SIG-M5 treated with dmso at 0.1 percent for 504 hours (cell line): ENCODE measurements around the gene FAM240A.
"Not testable (repeated sequence)": the region's sequence is repeated elsewhere in the genome, so short reads cannot be mapped to it uniquely, and the experiment has no call there.

Experiments
- DNase-seq: peaks from one replicate; lab custom pipeline; 2025; ENCODE audit not compliant: unreplicated experiment; lab: John Stamatoyannopoulos, UW

Gene FAM240A

DNA sequence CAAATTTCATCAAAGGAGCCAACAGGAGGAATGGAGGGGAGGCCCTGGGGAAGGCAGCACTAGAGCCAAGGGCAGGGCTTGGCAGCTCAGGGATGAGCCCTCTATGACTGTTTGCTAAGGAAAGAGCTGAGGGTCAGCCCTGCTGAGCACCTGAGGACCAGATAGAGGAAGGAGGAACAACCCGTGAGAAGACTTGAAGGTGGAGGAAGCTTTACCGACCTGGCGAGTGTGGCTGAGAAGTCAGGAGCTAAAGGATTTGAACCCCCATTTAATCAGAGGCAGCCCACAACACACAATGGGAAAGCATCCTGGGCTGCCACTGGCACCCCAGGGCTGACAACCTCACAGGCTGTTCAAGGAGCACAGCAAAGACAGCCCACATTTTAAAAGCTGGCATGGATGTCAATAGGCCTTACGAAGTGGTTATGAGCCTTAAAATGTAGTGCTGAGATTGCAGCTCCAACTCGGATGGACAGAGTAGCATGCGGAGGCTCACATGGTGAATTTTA, 25.5 kb upstream of the FAM240A start:
- DNase-seq: no peak

GRCh38 chr3:46587268-46587667, 25.1 kb upstream of the FAM240A start:
- not testable (repeated sequence) for DNase-seq

GRCh38 chr3:46593274-46593862, 19.0 kb upstream of the FAM240A start:
- no peak for DNase-seq

GRCh38 chr3:46593979-46594378, 18.3 kb upstream of the FAM240A start:
- no peak for DNase-seq

DNA sequence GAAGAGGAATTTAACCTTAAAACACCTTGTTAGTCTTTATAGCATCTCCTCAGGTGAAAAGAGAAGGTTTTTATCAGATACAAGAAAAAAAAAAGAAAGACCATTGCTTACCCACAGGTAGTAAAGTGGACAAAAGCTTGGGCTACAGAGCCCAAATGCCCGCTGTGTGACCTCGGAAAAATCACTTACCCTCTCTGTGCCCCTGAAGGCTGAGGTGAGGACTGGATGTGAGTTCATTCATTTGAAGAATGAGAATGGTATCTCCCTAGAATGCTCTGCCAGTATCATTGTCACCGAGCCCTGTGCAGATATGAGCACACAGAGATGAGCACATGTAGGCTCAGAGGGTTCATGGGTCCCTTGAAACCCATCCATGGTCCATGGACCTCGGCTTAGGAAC, 17.6 kb upstream of the FAM240A start:
- no peak for DNase-seq

DNA sequence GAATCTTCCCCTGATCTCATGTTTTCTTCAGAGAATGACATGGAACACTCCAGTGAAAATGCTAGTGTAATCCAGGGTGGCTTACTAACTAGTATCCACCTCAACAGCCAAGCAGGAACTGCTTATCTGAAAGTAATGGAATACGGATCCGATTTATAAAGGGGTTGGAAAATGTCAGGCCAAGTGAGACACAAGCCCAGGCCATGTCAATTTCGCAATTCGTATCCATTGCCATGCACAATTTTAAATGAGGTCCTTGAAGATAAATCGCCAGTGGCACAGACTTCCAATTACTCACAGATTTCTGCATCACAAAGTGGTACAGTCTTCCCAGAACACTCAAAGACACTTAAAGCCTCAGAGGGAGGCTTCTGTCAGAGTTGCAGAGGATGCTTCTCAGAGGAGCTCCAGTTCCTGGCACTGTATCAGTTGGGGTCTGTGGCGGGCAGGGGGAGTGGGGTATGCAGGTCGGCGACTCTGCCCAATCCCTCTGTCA, 16.5 kb upstream of the FAM240A start:
- DNase-seq: no peak

DNA sequence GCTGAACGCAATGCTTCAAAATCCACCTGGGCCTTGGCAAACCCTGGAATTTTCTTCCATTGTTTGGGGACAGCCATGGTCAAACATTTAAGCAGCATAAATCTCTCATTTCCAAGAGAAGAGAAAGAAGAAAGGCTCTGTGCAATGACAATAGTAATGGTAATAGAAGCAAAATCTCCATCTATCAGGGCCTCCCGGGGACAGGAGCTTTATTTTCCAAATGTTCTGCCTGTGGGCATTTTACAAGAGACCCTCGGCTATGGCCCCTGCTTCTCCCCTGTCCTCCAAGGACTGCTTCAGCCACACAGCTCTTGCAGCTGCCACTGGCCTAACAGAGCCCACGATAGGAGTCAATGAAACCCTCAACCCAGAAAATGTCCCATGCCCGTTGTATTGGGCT, 12.7 kb upstream of the FAM240A start:
- no peak for DNase-seq

GRCh38 chr3:46603446-46604046, 8.8 kb upstream of the FAM240A start:
- DNase-seq: no peak

DNA sequence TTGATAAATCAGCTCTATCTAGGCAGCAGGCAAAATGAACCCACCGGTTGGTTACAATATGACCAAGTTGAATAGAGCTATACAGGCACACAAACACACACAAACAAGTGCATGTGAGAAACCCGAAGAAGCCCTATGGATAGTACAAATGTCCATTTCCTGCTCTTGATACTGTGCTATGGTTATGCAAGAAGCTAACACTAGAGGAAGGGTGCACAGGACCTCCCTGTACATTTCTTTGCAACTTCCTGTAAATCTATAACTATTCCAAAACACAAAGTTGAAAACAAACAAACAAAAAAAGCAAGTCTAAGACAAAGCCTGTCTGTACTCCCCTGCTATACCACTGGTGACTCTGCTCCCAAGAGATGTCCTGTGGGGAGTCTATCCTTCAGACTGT, 8.2 kb upstream of the FAM240A start:
- DNase-seq: no peak

- no peak for DNase-seq
Measured at GRCh38 chr3:46607603-46608028, 4.7 kb upstream of the FAM240A start.

GRCh38 chr3:46609212-46609721, 3.1 kb upstream of the FAM240A start:
- DNase-seq: no peak

DNA sequence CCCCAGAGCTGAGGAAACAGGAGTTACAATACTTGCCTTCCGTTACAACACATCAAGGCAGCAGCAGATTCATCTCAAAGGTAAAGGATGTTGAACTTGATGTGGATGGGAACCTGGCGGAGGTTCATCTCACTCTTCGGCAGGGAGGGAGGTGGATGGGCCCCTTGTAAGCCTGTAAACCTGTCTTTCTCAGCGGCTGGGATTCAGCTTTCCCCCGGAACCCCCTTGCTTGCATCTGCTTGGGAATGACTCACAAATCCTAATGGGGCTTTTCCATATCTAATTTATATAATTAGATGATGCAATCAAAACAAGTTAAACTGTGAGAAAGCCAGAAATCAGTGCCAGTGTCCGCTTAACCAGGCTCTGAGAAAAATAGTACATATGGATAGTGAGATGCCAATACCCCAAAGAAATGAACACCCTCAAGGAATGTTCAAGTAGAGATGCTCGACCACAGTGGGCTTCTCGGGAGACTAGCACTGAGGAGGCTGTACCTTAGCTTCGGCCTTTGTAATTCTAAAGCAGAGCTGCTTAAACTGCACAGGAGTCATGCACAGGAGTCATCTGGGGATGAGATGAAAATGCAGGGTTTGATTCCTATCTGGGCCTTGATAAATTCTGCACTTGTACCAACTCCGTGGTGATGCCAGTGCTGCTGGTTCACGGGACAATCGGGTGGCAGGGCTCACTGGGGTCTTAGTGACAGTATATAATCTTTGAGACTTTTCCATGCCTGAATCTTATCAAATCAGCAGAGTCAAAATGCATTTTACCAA, 2.2 kb upstream of the FAM240A start:
- no peak for DNase-seq

DNA sequence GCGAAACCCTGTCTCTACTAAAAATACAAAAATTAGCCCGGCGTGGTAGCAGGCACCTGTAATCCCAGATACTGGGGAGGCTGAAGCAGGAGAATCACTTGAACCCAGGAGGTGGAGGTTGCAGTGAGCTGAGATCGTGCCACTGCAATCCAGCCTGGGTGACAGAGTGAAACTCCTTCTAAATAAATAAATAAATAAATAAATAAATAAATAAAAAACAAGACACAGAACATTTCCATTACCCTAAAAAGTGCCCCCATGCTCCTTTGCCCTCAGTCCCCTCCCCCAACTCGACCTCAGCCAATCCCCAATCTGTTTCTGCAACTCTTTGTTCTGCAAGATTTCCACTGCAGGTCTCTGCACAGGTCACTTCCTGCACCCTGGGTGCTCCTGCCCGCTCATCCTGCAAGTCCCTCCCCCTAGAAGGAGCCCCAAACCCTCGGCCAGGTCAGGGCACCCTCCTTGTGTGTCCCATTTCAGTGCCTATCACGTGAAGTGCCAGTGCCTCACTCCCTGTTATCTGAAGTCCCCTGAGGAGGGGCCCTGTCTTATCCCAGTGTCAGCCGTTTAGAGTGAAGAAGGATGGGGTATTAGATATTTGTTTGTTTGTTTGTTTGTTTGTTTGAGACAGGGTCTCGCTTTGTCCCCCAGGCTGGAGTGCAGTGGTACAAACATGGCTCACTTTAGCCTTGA, 1.1 kb downstream of the FAM240A start:
- DNase-seq: no peak

DNA sequence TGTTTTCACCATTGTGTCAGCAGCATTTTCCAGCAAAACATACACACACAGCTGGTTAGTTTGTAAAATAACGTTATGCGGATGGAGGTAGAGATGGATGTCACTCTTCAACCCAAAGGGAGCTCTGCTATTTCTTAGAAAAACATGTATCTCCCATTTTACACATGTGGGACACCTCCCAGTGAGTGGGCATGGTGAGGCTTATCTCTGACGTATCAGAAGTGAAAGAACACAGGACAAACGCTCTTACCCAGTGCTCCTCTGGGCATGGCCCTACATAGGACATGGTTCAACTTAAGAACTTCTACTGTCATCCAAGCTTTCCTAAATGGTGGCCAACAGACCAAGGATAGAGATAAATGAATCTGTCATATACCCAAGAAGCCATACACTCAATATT, 2.1 kb downstream of the FAM240A start:
- no peak for DNase-seq

DNA sequence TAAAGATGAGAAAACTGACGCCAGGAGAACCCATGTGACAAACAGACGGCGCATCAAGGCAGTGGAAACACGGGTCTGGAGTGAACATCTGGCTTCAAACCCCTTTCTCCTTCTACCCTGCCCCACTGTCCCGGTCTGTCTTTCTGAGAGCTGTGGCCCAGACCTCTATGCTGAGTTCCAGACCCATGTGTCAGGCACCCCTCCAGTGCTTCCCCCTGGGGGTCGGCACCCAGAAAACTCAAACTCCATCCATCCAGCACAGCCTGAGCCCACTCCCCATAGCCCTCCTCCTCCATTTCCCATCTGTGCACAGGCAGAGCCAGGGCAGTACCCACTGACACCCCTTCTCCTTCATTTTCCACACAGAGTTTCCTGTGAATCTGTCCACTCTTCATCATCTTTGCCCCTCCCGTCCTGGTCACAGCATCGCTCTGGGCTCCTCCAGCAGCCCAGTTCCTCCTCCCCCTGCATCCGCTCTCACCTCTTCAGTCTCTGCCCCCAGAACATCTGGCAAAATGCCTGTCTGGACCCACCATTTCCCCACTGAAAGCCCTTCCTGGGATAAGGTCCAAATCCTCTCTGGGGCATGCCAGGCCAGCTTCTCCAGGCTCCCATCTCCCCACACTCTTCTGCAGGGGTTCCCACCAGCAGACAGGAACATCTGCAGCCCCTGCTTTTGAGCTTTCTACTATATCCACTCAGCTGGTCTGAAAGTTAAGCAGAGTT, 2.9 kb downstream of the FAM240A start:
- no peak for DNase-seq

- no peak for DNase-seq
Measured at GRCh38 chr3:46615976-46616375, 3.7 kb downstream of the FAM240A start.

- DNase-seq: no peak
Measured at GRCh38 chr3:46617941-46618340, 5.6 kb downstream of the FAM240A start.

DNA sequence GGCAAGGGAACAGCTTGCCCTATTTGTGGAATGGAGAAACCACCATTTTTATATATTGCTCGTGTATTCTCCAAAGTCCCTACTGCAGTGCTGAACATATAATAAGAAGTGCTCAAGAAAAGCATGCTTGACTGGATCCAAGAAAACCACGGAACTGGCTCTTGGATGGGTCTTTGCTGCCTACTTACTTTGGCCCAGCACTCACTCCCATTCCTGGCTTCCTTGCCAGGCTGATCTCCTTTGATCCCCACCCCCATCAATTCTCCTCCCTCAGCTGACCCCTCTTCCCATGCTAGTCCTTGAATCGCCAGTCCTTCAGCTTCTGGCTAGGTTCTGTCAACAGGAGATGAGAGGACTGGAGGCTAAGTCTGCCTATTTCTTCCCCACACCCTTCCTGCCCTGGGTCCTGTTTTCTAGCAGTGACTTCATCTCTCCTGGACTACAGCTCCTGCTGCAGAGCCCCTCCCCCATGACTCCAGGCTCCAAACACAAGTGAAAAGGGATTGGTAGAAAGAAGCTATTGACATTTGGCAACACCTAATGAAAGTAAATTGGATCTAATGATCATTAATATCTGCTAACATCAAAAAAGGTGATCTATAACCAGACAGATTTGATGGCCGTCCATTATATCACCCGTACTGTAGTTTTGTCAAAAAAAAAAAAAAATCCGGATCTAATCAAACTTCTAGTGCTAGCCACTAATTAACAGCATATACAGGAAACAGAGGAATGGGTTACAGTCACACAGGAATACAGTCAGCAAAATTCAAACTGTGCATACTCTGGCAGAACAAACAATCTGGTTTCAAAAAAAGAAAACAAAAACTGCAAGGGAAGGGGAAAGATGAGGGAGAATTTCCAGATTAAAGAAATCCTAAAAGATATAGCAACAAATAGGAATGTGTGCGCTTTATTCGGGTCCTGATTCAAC, 7.8 kb downstream of the FAM240A start:
- DNase-seq: no peak

GRCh38 chr3:46624533-46624932, 12.2 kb downstream of the FAM240A start:
- no peak for DNase-seq
